ENCODE results near the gene ZNF155.
A peak's percentile ranks its signal among the peaks of the same experiment; 100 is the strongest.

Gene ZNF155

DNA sequence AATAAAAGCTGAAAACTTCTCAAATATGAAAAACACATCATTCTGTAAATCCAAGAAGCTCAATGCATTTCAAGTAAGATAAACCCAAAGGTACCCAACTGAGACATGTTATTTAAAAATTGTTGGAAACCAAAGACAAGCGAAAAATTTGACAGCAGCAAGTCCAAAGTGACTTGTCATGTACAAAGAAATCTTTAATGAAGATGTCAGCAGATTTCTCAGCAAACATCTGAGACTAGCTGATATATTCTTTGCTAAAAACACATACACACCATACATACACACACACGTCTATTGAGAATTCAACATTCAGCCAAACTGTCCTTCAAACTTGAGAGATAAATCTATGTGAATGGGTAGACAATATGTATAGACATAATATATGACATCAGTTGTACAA, 35.5 kb downstream of the ZNF155 start:
- Histone ChIP-seq H2AFZ (ENCODE audit: low read length) (no peak overlapping the region), H3K4me2 (ENCODE audit: low read depth, low read length) (no peak overlapping the region), H3F3A (ENCODE audit: insufficient read depth, low read length) (no peaks in the 10 kb centered on the region), H3K79me2 (ENCODE audit: low read length) (no peaks in the 10 kb centered on the region), H3K27ac (ENCODE audit: low read length) (no peak overlapping the region), H3K9ac (ENCODE audit: low read length) (no peak overlapping the region), H3K27me3 (replicated peaks; ENCODE audit: insufficient read depth, low read length) (no peaks in the 10 kb centered on the region), H3K9me2 (replicated peaks; ENCODE audit: insufficient read depth, low read length) (no peaks in the 10 kb centered on the region), H3K4me1 (ENCODE audit: low read length) (no peaks in the 10 kb centered on the region), H3K9me3 (replicated peaks; ENCODE audit: insufficient read depth, low read length) (no peaks in the 10 kb centered on the region), H3K36me3 (replicated peaks; ENCODE audit: insufficient read depth, low read length) (no peaks in the 10 kb centered on the region), H4K20me1 (ENCODE audit: insufficient read depth, low read length) (no peaks in the 10 kb centered on the region), H3K4me3 (ENCODE audit: low read length) (no peak overlapping the region)
- TF ChIP-seq, protein P1, sequence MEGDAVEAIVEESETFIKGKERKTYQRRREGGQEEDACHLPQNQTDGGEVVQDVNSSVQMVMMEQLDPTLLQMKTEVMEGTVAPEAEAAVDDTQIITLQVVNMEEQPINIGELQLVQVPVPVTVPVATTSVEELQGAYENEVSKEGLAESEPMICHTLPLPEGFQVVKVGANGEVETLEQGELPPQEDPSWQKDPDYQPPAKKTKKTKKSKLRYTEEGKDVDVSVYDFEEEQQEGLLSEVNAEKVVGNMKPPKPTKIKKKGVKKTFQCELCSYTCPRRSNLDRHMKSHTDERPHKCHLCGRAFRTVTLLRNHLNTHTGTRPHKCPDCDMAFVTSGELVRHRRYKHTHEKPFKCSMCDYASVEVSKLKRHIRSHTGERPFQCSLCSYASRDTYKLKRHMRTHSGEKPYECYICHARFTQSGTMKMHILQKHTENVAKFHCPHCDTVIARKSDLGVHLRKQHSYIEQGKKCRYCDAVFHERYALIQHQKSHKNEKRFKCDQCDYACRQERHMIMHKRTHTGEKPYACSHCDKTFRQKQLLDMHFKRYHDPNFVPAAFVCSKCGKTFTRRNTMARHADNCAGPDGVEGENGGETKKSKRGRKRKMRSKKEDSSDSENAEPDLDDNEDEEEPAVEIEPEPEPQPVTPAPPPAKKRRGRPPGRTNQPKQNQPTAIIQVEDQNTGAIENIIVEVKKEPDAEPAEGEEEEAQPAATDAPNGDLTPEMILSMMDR (IDR thresholded peaks at IDR 0.05; ENCODE audit: low read length) = no peak
- TF ChIP-seq EZH2phosphoT487 (IDR thresholded peaks at IDR 0.05; ENCODE audit: low read length) = no peak
- TF ChIP-seq EZH2 (optimal IDR thresholded peaks at IDR 0.05; ENCODE audit: low read depth, low read length) = no peak
- no peak for DNase-seq

DNA sequence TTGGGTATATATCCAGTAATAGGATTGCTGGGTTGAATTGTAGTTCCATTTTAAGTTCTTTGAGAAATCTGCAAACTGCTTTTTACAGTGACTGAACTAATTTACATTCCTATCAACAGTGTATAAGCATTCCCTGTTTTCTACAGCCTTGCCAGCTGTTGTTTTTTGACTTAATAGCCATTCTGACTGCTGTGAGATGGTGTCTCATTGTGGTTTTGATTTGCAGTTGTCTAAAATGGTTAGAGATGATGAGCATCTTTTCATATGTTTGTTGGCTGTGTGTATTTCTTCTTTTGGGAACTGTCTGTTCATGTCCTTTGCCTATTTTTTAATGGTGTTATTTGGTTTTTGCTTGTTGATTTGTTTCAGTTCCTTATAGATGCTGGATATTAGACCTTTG, 37.2 kb downstream of the ZNF155 start:
- no peak for TF ChIP-seq EZH2 (optimal IDR thresholded peaks at IDR 0.05; ENCODE audit: low read depth, low read length)
- TF ChIP-seq EZH2phosphoT487 (IDR thresholded peaks at IDR 0.05; ENCODE audit: low read length) = no peak
- TF ChIP-seq, protein P1 (IDR thresholded peaks at IDR 0.05; ENCODE audit: low read length) = no peak
- H3K36me3 ChIP-seq (replicated peaks; ENCODE audit: insufficient read depth, low read length) = no peaks in the 10 kb centered on the region
- no peaks in the 10 kb centered on the region for H3K9me2 ChIP-seq (replicated peaks; ENCODE audit: insufficient read depth, low read length)
- no peak overlapping the region for H3K9ac ChIP-seq (ENCODE audit: low read length)
- no peak overlapping the region for H3K4me2 ChIP-seq (ENCODE audit: low read depth, low read length)
- H3F3A ChIP-seq (ENCODE audit: insufficient read depth, low read length) = no peaks in the 10 kb centered on the region
- H3K4me1 ChIP-seq (ENCODE audit: low read length) = no peaks in the 10 kb centered on the region
- H4K20me1 ChIP-seq (ENCODE audit: insufficient read depth, low read length) = no peaks in the 10 kb centered on the region
- no peak overlapping the region for H3K4me3 ChIP-seq (ENCODE audit: low read length)
- no peak overlapping the region for H2AFZ ChIP-seq (ENCODE audit: low read length)
- H3K27ac ChIP-seq (ENCODE audit: low read length) = no peak overlapping the region
- H3K79me2 ChIP-seq (ENCODE audit: low read length) = no peaks in the 10 kb centered on the region
- no peaks in the 10 kb centered on the region for H3K9me3 ChIP-seq (replicated peaks; ENCODE audit: insufficient read depth, low read length)
- DNase-seq = no peak
- no peaks in the 10 kb centered on the region for H3K27me3 ChIP-seq (replicated peaks; ENCODE audit: insufficient read depth, low read length)

DNA sequence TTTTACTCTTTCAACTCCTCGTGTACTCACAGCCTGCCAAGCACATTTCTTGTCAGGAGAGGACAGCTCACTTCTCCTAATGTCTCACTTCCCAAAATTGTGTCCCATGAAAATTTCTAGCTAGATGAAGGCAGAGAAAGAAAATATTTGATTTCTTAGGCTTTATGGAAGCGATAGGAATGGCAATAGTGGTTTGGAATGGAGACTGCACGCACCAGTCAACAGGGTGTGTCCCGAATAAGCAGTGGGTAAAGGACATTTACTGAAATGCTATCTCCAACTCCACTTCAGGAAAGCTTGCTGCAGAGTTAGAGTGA, 40.9 kb downstream of the ZNF155 start:
- TF ChIP-seq EZH2phosphoT487 (IDR thresholded peaks at IDR 0.05; ENCODE audit: low read length) = no peak
- TF ChIP-seq EZH2 (optimal IDR thresholded peaks at IDR 0.05; ENCODE audit: low read depth, low read length) = no peak
- TF ChIP-seq, protein P1 (IDR thresholded peaks at IDR 0.05; ENCODE audit: low read length) = no peak
- Histone ChIP-seq H3K9me3 (replicated peaks; ENCODE audit: insufficient read depth, low read length) (no peaks in the 10 kb centered on the region), H3K4me1 (ENCODE audit: low read length) (no peaks in the 10 kb centered on the region), H2AFZ (ENCODE audit: low read length) (peak overlapping the region; percentile 95), H4K20me1 (ENCODE audit: insufficient read depth, low read length) (no peaks in the 10 kb centered on the region), H3K4me2 (ENCODE audit: low read depth, low read length) (peak overlapping the region; percentile 53), H3F3A (ENCODE audit: insufficient read depth, low read length) (no peaks in the 10 kb centered on the region), H3K4me3 (ENCODE audit: low read length) (peak overlapping the region; percentile 77), H3K27me3 (replicated peaks; ENCODE audit: insufficient read depth, low read length) (no peaks in the 10 kb centered on the region), H3K36me3 (replicated peaks; ENCODE audit: insufficient read depth, low read length) (no peaks in the 10 kb centered on the region), H3K79me2 (ENCODE audit: low read length) (no peaks in the 10 kb centered on the region), H3K9me2 (replicated peaks; ENCODE audit: insufficient read depth, low read length) (no peaks in the 10 kb centered on the region), H3K9ac (ENCODE audit: low read length) (no peak overlapping the region), H3K27ac (ENCODE audit: low read length) (no peak overlapping the region)
- DNase-seq = no peak
